ENCODE measurements around the gene BIRC7.

Gene BIRC7

DNA sequence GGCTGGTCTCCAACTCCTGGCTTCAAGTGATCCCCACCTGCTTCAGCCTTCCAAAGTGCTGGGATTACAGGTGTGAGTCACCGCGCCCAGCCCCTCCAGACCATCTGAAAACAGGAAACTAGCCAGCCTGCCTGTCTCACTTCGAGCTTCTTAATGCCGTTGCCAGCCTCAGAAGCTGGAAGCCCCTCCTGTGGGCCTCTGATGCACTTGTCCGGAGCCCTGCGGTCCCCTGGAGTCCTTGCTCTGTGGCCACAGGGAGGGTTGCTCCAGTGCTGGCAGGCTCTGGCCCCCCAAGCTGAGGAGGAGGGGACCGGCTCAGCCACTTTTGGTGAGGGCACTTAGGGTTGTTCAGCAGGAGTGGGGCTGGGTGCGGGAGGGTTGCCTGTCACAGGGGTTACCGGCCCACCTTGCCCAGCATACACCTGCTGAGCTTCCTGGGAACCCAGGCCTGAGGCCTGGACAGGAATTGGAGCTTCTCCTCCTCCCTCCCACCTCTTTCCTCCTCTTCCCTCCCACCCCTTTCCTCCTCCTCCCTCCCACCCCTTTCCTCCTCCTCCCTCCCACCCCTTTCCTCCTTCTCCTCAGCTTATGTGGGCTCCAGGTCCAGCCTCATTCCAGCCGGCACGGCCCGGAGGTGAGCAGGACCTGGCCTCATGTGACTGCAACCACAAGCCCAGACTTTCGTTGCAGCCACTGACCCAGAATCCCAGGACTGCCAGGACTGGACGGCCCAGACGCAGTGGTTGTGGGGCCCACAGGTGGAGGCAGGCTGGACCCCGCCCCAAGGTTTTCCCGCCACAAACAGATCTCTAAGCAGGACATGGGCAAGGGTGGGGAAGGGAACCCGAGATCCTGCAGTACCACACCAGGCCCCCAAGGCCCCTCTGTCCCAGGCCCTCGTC lies 9.4 kb upstream of the BIRC7 start:
- no peaks in the 10 kb centered on the region for H3K36me3 ChIP-seq (ENCODE audit: insufficient read depth, insufficient read length, low read length)
- H3K9ac ChIP-seq (ENCODE audit: insufficient read length, low read depth): peak overlapping the region; percentile 12
- H3K27me3 ChIP-seq (ENCODE audit: insufficient read depth, insufficient read length): peaks cover 3% of the 10 kb centered on the region
- H3K9me3 ChIP-seq (ENCODE audit: insufficient read depth, low read length): no peaks in the 10 kb centered on the region
- H3K4me1 ChIP-seq (ENCODE audit: insufficient read depth, insufficient read length): peaks cover 33% of the 10 kb centered on the region
- no peak overlapping the region for H3K4me3 ChIP-seq (ENCODE audit: insufficient read length, low read depth)
- TF ChIP-seq ZNF274 (IDR thresholded peaks at IDR 0.05; ENCODE audit: low read depth, low read length) (no peak), YY1 (IDR thresholded peaks at IDR 0.05; ENCODE audit: insufficient read depth, insufficient read length) (no peak), SUZ12 (IDR thresholded peaks at IDR 0.05; ENCODE audit: extremely low read depth, insufficient read depth, insufficient read length) (no peak)
- DNase-seq (ENCODE audit: low read depth, low spot score): no peak

DNA sequence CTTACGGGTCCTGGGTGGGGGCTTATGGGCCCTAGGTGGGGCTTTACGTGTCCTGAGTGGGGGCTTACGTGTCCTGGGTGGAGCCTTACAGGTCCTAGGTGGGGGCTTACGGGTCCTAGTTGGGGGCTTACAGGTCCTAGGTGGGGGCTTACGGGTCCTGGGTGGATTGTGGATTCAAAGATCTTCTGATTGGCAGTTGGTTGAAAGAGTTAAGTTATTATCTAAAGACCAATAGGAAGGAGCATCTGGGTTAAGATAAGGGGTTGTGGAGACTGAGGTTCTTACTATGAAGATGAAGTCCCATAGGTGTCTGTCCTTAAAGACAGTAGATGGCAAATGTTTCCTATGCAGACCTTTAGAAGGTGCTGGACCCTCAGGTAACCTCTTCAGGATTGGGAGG lies 8.4 kb upstream of the BIRC7 start:
- Histone ChIP-seq H3K4me1 (ENCODE audit: insufficient read depth, insufficient read length) (peaks cover 33% of the 10 kb centered on the region), H3K9me3 (ENCODE audit: insufficient read depth, low read length) (no peaks in the 10 kb centered on the region), H3K9ac (ENCODE audit: insufficient read length, low read depth) (no peak overlapping the region), H3K27me3 (ENCODE audit: insufficient read depth, insufficient read length) (peaks cover 3% of the 10 kb centered on the region), H3K36me3 (ENCODE audit: insufficient read depth, insufficient read length, low read length) (no peaks in the 10 kb centered on the region), H3K4me3 (ENCODE audit: insufficient read length, low read depth) (no peak overlapping the region)
- no peak for DNase-seq (ENCODE audit: low read depth, low spot score)
- TF ChIP-seq SUZ12 (IDR thresholded peaks at IDR 0.05; ENCODE audit: extremely low read depth, insufficient read depth, insufficient read length) (no peak), ZNF274 (IDR thresholded peaks at IDR 0.05; ENCODE audit: low read depth, low read length) (no peak), YY1 (IDR thresholded peaks at IDR 0.05; ENCODE audit: insufficient read depth, insufficient read length) (no peak)

DNA sequence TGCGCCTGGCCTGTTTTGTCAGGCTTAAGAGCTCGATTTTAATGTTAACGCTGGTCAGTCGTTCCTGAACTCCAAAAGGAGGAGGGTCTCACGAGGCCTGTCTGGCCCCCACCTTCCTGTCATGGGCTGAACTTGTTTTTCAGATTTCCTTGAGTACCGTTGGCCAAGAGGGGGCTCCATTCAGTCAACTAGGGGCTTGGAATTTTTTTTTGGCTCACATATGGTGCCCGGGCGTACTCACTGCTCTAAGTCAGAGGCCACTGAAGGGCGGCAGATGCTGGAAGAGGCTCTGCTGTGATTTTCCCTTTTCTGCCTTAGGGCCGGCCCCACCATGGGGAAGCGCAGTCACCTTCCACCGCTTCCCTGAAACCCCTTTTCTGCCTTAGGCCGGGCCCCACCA lies 6.9 kb upstream of the BIRC7 start:
- no peaks in the 10 kb centered on the region for H3K9me3 ChIP-seq (ENCODE audit: insufficient read depth, low read length)
- H3K27me3 ChIP-seq (ENCODE audit: insufficient read depth, insufficient read length): no peaks in the 10 kb centered on the region
- H3K9ac ChIP-seq (ENCODE audit: insufficient read length, low read depth): peak overlapping the region; percentile 36
- TF ChIP-seq SUZ12 (IDR thresholded peaks at IDR 0.05; ENCODE audit: extremely low read depth, insufficient read depth, insufficient read length) (no peak), YY1 (IDR thresholded peaks at IDR 0.05; ENCODE audit: insufficient read depth, insufficient read length) (no peak), ZNF274 (IDR thresholded peaks at IDR 0.05; ENCODE audit: low read depth, low read length) (no peak)
- H3K4me3 ChIP-seq (ENCODE audit: insufficient read length, low read depth): no peak overlapping the region
- no peaks in the 10 kb centered on the region for H3K36me3 ChIP-seq (ENCODE audit: insufficient read depth, insufficient read length, low read length)
- DNase-seq (ENCODE audit: low read depth, low spot score): no peak
- peaks cover 41% of the 10 kb centered on the region for H3K4me1 ChIP-seq (ENCODE audit: insufficient read depth, insufficient read length)

DNA sequence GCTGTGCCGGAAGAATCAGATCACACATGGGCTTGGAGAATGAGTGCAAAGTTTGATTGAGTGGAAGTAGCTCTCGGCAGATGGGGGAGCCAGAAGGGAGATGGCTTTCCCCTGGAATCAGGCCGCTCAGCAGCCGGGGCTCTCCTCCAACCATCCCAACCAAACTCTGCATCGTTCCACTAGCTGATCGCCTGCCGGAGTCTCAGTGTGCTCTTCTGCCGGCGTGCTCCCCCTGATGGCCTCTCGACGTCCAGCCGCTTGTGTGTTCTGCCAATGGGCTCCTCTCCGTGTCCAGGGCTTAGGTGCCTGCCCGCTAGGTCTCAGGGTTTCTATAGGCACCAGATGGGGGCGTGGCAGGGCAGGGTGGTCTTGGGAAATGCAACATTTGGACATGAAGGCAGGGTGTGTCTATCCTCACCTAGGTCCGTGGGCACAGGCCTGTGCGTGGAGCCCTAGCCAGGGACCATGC lies 4.9 kb upstream of the BIRC7 start:
- DNase-seq (ENCODE audit: low read depth, low spot score): no peak
- H3K27me3 ChIP-seq (ENCODE audit: insufficient read depth, insufficient read length): no peaks in the 10 kb centered on the region
- no peaks in the 10 kb centered on the region for H3K9me3 ChIP-seq (ENCODE audit: insufficient read depth, low read length)
- peaks cover 43% of the 10 kb centered on the region for H3K4me1 ChIP-seq (ENCODE audit: insufficient read depth, insufficient read length)
- H3K9ac ChIP-seq (ENCODE audit: insufficient read length, low read depth): peak overlapping the region; percentile 2
- H3K4me3 ChIP-seq (ENCODE audit: insufficient read length, low read depth): no peak overlapping the region
- H3K36me3 ChIP-seq (ENCODE audit: insufficient read depth, insufficient read length, low read length): no peaks in the 10 kb centered on the region
- TF ChIP-seq ZNF274 (IDR thresholded peaks at IDR 0.05; ENCODE audit: low read depth, low read length) (no peak), SUZ12 (IDR thresholded peaks at IDR 0.05; ENCODE audit: extremely low read depth, insufficient read depth, insufficient read length) (no peak), YY1 (IDR thresholded peaks at IDR 0.05; ENCODE audit: insufficient read depth, insufficient read length) (no peak)

DNA sequence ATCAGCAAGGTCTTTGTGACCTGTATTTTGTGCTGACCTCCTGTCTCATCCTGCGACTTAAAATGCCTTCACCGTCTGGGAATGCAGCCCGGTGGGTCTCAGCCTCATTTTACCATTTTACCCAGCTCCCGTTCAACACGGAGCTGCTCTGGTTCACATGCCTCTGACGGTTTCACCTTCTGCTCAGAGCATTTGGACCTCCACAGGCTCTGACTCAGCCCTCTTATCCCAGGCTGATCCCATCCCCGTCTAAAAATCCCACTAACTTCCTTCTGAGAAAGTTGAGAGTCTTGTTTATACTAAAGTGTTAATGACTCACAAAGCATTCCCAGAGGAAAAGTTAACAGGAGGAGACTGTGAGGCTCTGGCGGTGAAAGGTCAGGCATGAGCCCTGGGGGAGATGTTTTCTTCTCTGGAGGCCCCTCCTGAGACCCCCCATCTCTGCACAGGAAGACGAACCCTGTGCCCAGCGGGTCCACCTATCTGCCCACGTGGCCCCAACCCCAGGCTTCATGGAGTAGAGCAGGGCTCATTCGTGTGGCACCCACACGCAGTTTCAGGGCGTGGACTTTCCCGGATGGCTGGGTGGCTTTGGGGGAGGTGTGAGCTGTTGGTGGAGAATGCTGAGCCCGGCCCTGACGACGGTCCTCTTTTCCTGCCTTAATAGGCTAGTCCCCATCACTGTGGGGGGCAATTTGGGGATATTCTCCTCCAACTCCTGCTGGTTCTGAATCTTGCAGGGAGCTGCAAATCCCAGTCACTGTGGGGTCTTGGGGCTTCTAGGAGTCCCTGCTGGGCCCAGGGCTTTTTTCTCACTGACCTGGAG lies 3.3 kb upstream of the BIRC7 start:
- no peak for TF ChIP-seq YY1 (IDR thresholded peaks at IDR 0.05; ENCODE audit: insufficient read depth, insufficient read length)
- no peak for TF ChIP-seq ZNF274 (IDR thresholded peaks at IDR 0.05; ENCODE audit: low read depth, low read length)
- no peak for TF ChIP-seq SUZ12 (IDR thresholded peaks at IDR 0.05; ENCODE audit: extremely low read depth, insufficient read depth, insufficient read length)
- no peak overlapping the region for H3K4me3 ChIP-seq (ENCODE audit: insufficient read length, low read depth)
- DNase-seq (ENCODE audit: low read depth, low spot score): no peak
- H3K36me3 ChIP-seq (ENCODE audit: insufficient read depth, insufficient read length, low read length): no peaks in the 10 kb centered on the region
- H3K9ac ChIP-seq (ENCODE audit: insufficient read length, low read depth): no peak overlapping the region
- H3K27me3 ChIP-seq (ENCODE audit: insufficient read depth, insufficient read length): no peaks in the 10 kb centered on the region
- peaks cover 49% of the 10 kb centered on the region for H3K4me1 ChIP-seq (ENCODE audit: insufficient read depth, insufficient read length)
- no peaks in the 10 kb centered on the region for H3K9me3 ChIP-seq (ENCODE audit: insufficient read depth, low read length)

DNA sequence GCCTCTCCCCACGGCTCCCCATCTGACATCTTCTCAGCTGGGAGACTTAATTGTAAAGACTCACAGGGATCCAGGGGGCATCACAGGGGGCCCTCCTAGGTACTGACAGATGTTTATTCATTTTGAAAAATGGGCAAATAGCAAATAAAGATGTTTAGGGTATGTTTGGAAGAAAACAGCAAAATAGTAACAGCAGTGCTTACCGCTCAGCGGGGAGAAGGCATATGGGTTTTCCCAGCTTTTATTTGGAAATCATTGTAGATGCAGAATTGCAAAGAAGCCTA lies 2.7 kb upstream of the BIRC7 start:
- Histone ChIP-seq H3K4me1 (ENCODE audit: insufficient read depth, insufficient read length) (peaks cover 53% of the 10 kb centered on the region), H3K4me3 (ENCODE audit: insufficient read length, low read depth) (no peak overlapping the region)
- DNase-seq (ENCODE audit: low read depth, low spot score): no peak

DNA sequence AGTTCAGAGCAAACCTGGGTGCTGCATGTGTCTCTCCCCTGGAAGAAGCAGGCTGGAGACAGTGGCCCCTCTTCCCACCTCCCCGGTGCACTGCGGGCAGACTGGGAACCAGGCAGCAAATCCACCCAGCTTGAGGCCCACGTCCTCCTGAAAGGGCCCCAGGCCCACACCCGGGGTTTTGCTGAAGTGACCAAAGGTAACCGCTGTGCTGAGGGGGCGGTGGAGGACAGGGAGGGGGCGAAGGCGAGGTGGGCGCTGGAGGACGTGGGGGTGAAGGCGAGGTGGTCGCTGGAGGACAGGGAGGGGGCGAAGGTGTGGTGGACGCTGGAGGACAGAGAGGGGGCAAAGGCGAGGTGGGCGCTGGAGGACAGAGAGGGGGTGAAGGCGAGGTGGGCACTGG lies 1.8 kb upstream of the BIRC7 start:
- peak overlapping the region; percentile 62 for H3K9ac ChIP-seq (ENCODE audit: insufficient read length, low read depth)
- no peaks in the 10 kb centered on the region for H3K36me3 ChIP-seq (ENCODE audit: insufficient read depth, insufficient read length, low read length)
- H3K4me3 ChIP-seq (ENCODE audit: insufficient read length, low read depth): no peak overlapping the region
- peaks cover 56% of the 10 kb centered on the region for H3K4me1 ChIP-seq (ENCODE audit: insufficient read depth, insufficient read length)
- TF ChIP-seq ZNF274 (IDR thresholded peaks at IDR 0.05; ENCODE audit: low read depth, low read length): no peak
- TF ChIP-seq SUZ12 (IDR thresholded peaks at IDR 0.05; ENCODE audit: extremely low read depth, insufficient read depth, insufficient read length): no peak
- no peak for TF ChIP-seq YY1 (IDR thresholded peaks at IDR 0.05; ENCODE audit: insufficient read depth, insufficient read length)
- DNase-seq (ENCODE audit: low read depth, low spot score): no peak
- no peaks in the 10 kb centered on the region for H3K9me3 ChIP-seq (ENCODE audit: insufficient read depth, low read length)
- H3K27me3 ChIP-seq (ENCODE audit: insufficient read depth, insufficient read length): no peaks in the 10 kb centered on the region

More for the DNA sequence above, 2.7 kb upstream of the BIRC7 start:
- Histone ChIP-seq H3K36me3 (ENCODE audit: insufficient read depth, insufficient read length, low read length) (no peaks in the 10 kb centered on the region), H3K9me3 (ENCODE audit: insufficient read depth, low read length) (no peaks in the 10 kb centered on the region), H3K27me3 (ENCODE audit: insufficient read depth, insufficient read length) (no peaks in the 10 kb centered on the region), H3K9ac (ENCODE audit: insufficient read length, low read depth) (no peak overlapping the region)
- no peak for TF ChIP-seq ZNF274 (IDR thresholded peaks at IDR 0.05; ENCODE audit: low read depth, low read length)
- no peak for TF ChIP-seq SUZ12 (IDR thresholded peaks at IDR 0.05; ENCODE audit: extremely low read depth, insufficient read depth, insufficient read length)
- no peak for TF ChIP-seq YY1 (IDR thresholded peaks at IDR 0.05; ENCODE audit: insufficient read depth, insufficient read length)

Data from NT2/D1 (cell line).